Thyroid gland (tissue), 4 donors: ENCODE measurements around the gene SLC17A8. TPM values are rescaled to one million over a fixed set of nuclear protein-coding genes. Genes with fewer than 3 reads are reported as not detected.
"Not testable (repeated sequence)": the region's sequence is repeated elsewhere in the genome, so short reads cannot be mapped to it uniquely, and the experiment has no call there.

Experiments used
- DNase-seq, 2 donors: peaks; one replicate each; pipeline ENCODE4 v3.0.0-alpha.2; 2019
- H3K27ac ChIP-seq, 3 donors: fragments of 200-600 bp; sonication (generic); 1 replicate in 2 of 3; 2 replicates in 1 of 3; pipeline ENCODE4 v1.5.1; 2016 to 2019; ENCODE audit warnings: mild to moderate bottlenecking in 1 of 3, moderate library complexity in 1 of 3
- H3K27me3 ChIP-seq: fragments of 200-600 bp; sonication (generic); one replicate; pipeline ENCODE4 v1.5.1; 2019
- H3K36me3 ChIP-seq, 2 donors: fragments of 200-600 bp; sonication (generic); one replicate each; pipeline ENCODE4 v1.5.1; 2016 to 2019
- H3K4me1 ChIP-seq, 2 donors: fragments of 200-600 bp; sonication (generic); one replicate each; pipeline ENCODE4 v1.5.1; 2017 to 2019
- H3K4me3 ChIP-seq, 3 donors: fragments of 200-600 bp; sonication (generic); replicated peaks in 1 of 3; 1 replicate in 2 of 3; 2 replicates in 1 of 3; pipeline ENCODE4 v1.5.1; 2016; ENCODE audit warnings: mild to moderate bottlenecking in 1 of 3
- H3K9me3 ChIP-seq: fragments of 200-600 bp; sonication (generic); one replicate; pipeline ENCODE4 v1.5.1; 2017
- CTCF ChIP-seq, 6 experiments: fragments of 200-600 bp in 3 of 6; fragments of 450-650 bp in 3 of 6; sonication (generic) in 3 of 6; IDR thresholded peaks; one replicate each; pipeline ENCODE4 v1.5.1; 2016 to 2019; ENCODE audit warnings: antibody characterized with exemption in 6 of 6, mild to moderate bottlenecking in 2 of 6, inconsistent platforms in 1 of 6, moderate library complexity in 1 of 6
- POLR2A ChIP-seq, 2 donors: fragments of 450-650 bp; IDR thresholded peaks; one replicate each; pipeline ENCODE4 v1.6.1; 2017; ENCODE audit warnings: antibody characterized with exemption in 2 of 2, mild to moderate bottlenecking in 2 of 2, moderate library complexity in 1 of 2
- WGBS, 2 donors: methylation state at CpG; one replicate each; pipeline ENCODE4 v1.1.5; 2017; 5-methylcytosine and 5-hydroxymethylcytosine counted together
- intact Hi-C: fragments of 100-400 bp; cut with DNase I; formaldehyde crosslinking; loops from one replicate; pipeline ENCODE4 v1.15.1; 2023
- total RNA-seq, 4 donors: library from RNA; depleted of rRNA; stranded (reverse); fragments of >200 nt; gene quantifications; one replicate each; pipeline ENCODE4 v1.2.3, GENCODE V29; 2016

The SLC17A8 gene
- total RNA-seq, 4 donors from 2014 or later: not detected

GRCh38 chr12:100414739-100415138 lies 57.9 kb downstream of the SLC17A8 start:
- no peaks in the 10 kb centered on the region for H3K27me3 ChIP-seq
- no peaks in the 10 kb centered on the region for H3K9me3 ChIP-seq
- DNase-seq: no peak
- WGBS, 2 donors: 61 to 64% methylated on average over 4 of the region's 4 CpGs
- no peaks in the 10 kb centered on the region for H3K4me1 ChIP-seq
- no peak for TF ChIP-seq CTCF (IDR thresholded peaks at IDR 0.05)
- TF ChIP-seq POLR2A (IDR thresholded peaks at IDR 0.05): no peak
- intact Hi-C loops: no loop called here
- no peaks in the 10 kb centered on the region for H3K36me3 ChIP-seq
- H3K4me3 ChIP-seq: no peak overlapping the region
- H3K27ac ChIP-seq: no peak overlapping the region

- H3K4me3 ChIP-seq: no peak overlapping the region
- H3K4me1 ChIP-seq: no peaks in the 10 kb centered on the region
- H3K36me3 ChIP-seq: no peaks in the 10 kb centered on the region
- no peak for DNase-seq
- intact Hi-C loops: no loop called here
- no peaks in the 10 kb centered on the region for H3K9me3 ChIP-seq
- no peak overlapping the region for H3K27ac ChIP-seq
- TF ChIP-seq CTCF (IDR thresholded peaks at IDR 0.05) (no peak), POLR2A (IDR thresholded peaks at IDR 0.05) (no peak)
- no peaks in the 10 kb centered on the region for H3K27me3 ChIP-seq
Observed at GRCh38 chr12:100422646-100423045, 65.8 kb downstream of the SLC17A8 start.

GRCh38 chr12:100426145-100426544 lies 69.3 kb downstream of the SLC17A8 start:
- H3K36me3 ChIP-seq: no peaks in the 10 kb centered on the region
- H3K4me3 ChIP-seq: no peak overlapping the region
- DNase-seq: no peak
- no peaks in the 10 kb centered on the region for H3K27me3 ChIP-seq
- no peaks in the 10 kb centered on the region for H3K4me1 ChIP-seq
- H3K27ac ChIP-seq: no peak overlapping the region
- intact Hi-C loops: no loop called here
- TF ChIP-seq POLR2A (IDR thresholded peaks at IDR 0.05) (no peak), CTCF (IDR thresholded peaks at IDR 0.05) (no peak)
- H3K9me3 ChIP-seq: no peaks in the 10 kb centered on the region
- 41 to 42% methylated on average over 1 of the region's 1 CpG for WGBS, 2 donors

GRCh38 chr12:100427078-100427477 lies 70.2 kb downstream of the SLC17A8 start:
- Histone ChIP-seq H3K36me3 (no peaks in the 10 kb centered on the region), H3K4me3 (no peak overlapping the region), H3K4me1 (no peaks in the 10 kb centered on the region), H3K27ac (no peak overlapping the region), H3K9me3 (no peaks in the 10 kb centered on the region), H3K27me3 (no peaks in the 10 kb centered on the region)
- TF ChIP-seq POLR2A (IDR thresholded peaks at IDR 0.05) (no peak), CTCF (IDR thresholded peaks at IDR 0.05) (no peak)
- DNase-seq: no peak
- 69 to 74% methylated on average over 3 of the region's 3 CpGs for WGBS, 2 donors
- intact Hi-C loops: no loop called here

GRCh38 chr12:100430251-100430650 lies 73.4 kb downstream of the SLC17A8 start:
- H3K27ac ChIP-seq, DNase-seq, H3K27me3 ChIP-seq, H3K4me3 ChIP-seq, H3K36me3 ChIP-seq, H3K9me3 ChIP-seq, intact Hi-C loops, H3K4me1 ChIP-seq: not testable (repeated sequence)
- 93 to 97% methylated on average over 9 to 17 of the region's 32 CpGs for WGBS, 2 donors

GRCh38 chr12:100433701-100434100 lies 76.8 kb downstream of the SLC17A8 start:
- H3K9me3 ChIP-seq: no peaks in the 10 kb centered on the region

More at GRCh38 chr12:100433701-100434100, 76.8 kb downstream of the SLC17A8 start:
- Histone ChIP-seq H3K27me3 (no peaks in the 10 kb centered on the region), H3K4me1 (no peaks in the 10 kb centered on the region), H3K27ac (no peak overlapping the region), H3K4me3 (no peak overlapping the region), H3K36me3 (no peaks in the 10 kb centered on the region)
- intact Hi-C loops: no loop called here
- no peak for DNase-seq
- TF ChIP-seq POLR2A (IDR thresholded peaks at IDR 0.05) (no peak), CTCF (IDR thresholded peaks at IDR 0.05) (no peak)
- WGBS, 2 donors: 54 to 64% methylated on average over 2 of the region's 2 CpGs
